ENCODE measurements around the gene USP25. TPM values are rescaled to one million over a fixed set of nuclear protein-coding genes. Genes with fewer than 3 reads are reported as not detected.

The USP25 gene
- total and polyA plus RNA-seq, 2 experiments from 2014 or later: 11.8 to 49.2 TPM

DNA sequence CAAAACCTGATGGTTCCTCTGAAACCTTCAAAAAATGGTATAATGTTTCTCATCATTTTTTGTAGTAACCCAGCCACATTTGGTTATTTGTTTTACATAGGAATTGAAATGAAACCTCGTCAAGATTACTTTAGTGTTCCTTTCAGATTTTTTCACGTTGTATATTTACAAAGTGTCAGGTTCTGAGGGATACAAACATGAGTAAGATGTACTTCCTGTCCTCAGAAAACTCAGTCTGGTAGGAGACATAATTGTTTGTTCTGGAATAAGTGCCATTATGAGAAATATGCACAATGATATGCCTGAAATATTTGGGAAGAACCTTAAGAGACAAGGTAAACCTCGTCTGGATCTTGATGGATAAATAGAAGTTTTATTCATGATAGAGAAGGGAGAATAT lies 145.5 kb downstream of the USP25 start:
- Histone ChIP-seq H3F3A (replicated peaks; ENCODE audit: low read depth) (no peaks in the 10 kb centered on the region), H3K79me2 (replicated peaks; ENCODE audit: insufficient read depth) (no peaks in the 10 kb centered on the region), H3K4me3 (no peak overlapping the region), H3K27ac (ENCODE audit: low read depth) (no peak overlapping the region), H3K36me3 (ENCODE audit: insufficient read depth) (peaks cover 10% of the 10 kb centered on the region; the same call in 1 of the 2 replicates), H3K4me1 (ENCODE audit: insufficient read depth) (no peaks in the 10 kb centered on the region), H2AFZ (no peak overlapping the region), H3K9me2 (ENCODE audit: insufficient read depth) (peaks cover 8% of the 10 kb centered on the region; the same call in 1 of the 2 replicates), H4K20me1 (replicated peaks; ENCODE audit: insufficient read depth) (no peaks in the 10 kb centered on the region; the same call in 1 of the 2 replicates), H3K4me2 (no peak overlapping the region), H3K27me3 (ENCODE audit: insufficient read depth) (no peaks in the 10 kb centered on the region)
- Mint-ChIP-seq H3K27me3 (ENCODE audit: insufficient read depth, low read depth, poor library complexity) (no peaks in the 10 kb centered on the region), H3K27ac (no peak overlapping the region), H3K4me1 (no peaks in the 10 kb centered on the region), H3K9me3 (peaks cover 1% of the 10 kb centered on the region; the same call in 2 of the 3 replicates), H3K36me3 (ENCODE audit: low read depth) (peaks cover 48% of the 10 kb centered on the region), H3K4me3 (no peak overlapping the region)
- TF ChIP-seq STAT1 (IDR thresholded peaks at IDR 0.05; ENCODE audit: unreplicated experiment) (no peak), ZNF331 (CRISPR knock-in tag; IDR thresholded peaks at IDR 0.05; ENCODE audit: low read depth) (no peak), ZNF114 (CRISPR knock-in tag; IDR thresholded peaks at IDR 0.05) (no peak), EZH2phosphoT487 (IDR thresholded peaks at IDR 0.05; ENCODE audit: unreplicated experiment) (no peak), CREB1 (CRISPR knock-in tag; IDR thresholded peaks at IDR 0.05; ENCODE audit: low read depth) (no peak), EZH2 (IDR thresholded peaks at IDR 0.05; ENCODE audit: low read depth, unreplicated experiment) (no peak), POLR2AphosphoS5 (IDR thresholded peaks at IDR 0.05; ENCODE audit: low read depth) (no peak), JUNB (IDR thresholded peaks at IDR 0.05; ENCODE audit: unreplicated experiment) (no peak)
- TF ChIP-seq, protein P1, sequence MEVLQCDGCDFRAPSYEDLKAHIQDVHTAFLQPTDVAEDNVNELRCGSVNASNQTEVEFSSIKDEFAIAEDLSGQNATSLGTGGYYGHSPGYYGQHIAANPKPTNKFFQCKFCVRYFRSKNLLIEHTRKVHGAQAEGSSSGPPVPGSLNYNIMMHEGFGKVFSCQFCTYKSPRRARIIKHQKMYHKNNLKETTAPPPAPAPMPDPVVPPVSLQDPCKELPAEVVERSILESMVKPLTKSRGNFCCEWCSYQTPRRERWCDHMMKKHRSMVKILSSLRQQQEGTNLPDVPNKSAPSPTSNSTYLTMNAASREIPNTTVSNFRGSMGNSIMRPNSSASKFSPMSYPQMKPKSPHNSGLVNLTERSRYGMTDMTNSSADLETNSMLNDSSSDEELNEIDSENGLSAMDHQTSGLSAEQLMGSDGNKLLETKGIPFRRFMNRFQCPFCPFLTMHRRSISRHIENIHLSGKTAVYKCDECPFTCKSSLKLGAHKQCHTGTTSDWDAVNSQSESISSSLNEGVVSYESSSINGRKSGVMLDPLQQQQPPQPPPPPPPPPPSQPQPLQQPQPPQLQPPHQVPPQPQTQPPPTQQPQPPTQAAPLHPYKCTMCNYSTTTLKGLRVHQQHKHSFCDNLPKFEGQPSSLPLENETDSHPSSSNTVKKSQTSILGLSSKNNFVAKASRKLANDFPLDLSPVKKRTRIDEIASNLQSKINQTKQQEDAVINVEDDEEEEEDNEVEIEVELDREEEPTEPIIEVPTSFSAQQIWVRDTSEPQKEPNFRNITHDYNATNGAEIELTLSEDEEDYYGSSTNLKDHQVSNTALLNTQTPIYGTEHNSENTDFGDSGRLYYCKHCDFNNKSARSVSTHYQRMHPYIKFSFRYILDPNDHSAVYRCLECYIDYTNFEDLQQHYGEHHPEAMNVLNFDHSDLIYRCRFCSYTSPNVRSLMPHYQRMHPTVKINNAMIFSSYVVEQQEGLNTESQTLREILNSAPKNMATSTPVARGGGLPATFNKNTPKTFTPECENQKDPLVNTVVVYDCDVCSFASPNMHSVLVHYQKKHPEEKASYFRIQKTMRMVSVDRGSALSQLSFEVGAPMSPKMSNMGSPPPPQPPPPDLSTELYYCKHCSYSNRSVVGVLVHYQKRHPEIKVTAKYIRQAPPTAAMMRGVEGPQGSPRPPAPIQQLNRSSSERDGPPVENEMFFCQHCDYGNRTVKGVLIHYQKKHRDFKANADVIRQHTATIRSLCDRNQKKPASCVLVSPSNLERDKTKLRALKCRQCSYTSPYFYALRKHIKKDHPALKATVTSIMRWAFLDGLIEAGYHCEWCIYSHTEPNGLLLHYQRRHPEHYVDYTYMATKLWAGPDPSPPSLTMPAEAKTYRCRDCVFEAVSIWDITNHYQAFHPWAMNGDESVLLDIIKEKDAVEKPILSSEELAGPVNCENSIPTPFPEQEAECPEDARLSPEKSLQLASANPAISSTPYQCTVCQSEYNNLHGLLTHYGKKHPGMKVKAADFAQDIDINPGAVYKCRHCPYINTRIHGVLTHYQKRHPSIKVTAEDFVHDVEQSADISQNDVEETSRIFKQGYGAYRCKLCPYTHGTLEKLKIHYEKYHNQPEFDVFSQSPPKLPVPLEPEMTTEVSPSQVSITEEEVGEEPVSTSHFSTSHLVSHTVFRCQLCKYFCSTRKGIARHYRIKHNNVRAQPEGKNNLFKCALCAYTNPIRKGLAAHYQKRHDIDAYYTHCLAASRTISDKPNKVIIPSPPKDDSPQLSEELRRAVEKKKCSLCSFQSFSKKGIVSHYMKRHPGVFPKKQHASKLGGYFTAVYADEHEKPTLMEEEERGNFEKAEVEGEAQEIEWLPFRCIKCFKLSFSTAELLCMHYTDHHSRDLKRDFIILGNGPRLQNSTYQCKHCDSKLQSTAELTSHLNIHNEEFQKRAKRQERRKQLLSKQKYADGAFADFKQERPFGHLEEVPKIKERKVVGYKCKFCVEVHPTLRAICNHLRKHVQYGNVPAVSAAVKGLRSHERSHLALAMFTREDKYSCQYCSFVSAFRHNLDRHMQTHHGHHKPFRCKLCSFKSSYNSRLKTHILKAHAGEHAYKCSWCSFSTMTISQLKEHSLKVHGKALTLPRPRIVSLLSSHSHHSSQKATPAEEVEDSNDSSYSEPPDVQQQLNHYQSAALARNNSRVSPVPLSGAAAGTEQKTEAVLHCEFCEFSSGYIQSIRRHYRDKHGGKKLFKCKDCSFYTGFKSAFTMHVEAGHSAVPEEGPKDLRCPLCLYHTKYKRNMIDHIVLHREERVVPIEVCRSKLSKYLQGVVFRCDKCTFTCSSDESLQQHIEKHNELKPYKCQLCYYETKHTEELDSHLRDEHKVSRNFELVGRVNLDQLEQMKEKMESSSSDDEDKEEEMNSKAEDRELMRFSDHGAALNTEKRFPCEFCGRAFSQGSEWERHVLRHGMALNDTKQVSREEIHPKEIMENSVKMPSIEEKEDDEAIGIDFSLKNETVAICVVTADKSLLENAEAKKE (CRISPR knock-in tag; IDR thresholded peaks at IDR 0.05): no peak
- TF ChIP-seq, protein P2, sequence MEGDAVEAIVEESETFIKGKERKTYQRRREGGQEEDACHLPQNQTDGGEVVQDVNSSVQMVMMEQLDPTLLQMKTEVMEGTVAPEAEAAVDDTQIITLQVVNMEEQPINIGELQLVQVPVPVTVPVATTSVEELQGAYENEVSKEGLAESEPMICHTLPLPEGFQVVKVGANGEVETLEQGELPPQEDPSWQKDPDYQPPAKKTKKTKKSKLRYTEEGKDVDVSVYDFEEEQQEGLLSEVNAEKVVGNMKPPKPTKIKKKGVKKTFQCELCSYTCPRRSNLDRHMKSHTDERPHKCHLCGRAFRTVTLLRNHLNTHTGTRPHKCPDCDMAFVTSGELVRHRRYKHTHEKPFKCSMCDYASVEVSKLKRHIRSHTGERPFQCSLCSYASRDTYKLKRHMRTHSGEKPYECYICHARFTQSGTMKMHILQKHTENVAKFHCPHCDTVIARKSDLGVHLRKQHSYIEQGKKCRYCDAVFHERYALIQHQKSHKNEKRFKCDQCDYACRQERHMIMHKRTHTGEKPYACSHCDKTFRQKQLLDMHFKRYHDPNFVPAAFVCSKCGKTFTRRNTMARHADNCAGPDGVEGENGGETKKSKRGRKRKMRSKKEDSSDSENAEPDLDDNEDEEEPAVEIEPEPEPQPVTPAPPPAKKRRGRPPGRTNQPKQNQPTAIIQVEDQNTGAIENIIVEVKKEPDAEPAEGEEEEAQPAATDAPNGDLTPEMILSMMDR (conservative IDR thresholded peaks at IDR 0.05; ENCODE audit: low read depth in 2 of 2): no peak
- TF ChIP-seq, protein P3, sequence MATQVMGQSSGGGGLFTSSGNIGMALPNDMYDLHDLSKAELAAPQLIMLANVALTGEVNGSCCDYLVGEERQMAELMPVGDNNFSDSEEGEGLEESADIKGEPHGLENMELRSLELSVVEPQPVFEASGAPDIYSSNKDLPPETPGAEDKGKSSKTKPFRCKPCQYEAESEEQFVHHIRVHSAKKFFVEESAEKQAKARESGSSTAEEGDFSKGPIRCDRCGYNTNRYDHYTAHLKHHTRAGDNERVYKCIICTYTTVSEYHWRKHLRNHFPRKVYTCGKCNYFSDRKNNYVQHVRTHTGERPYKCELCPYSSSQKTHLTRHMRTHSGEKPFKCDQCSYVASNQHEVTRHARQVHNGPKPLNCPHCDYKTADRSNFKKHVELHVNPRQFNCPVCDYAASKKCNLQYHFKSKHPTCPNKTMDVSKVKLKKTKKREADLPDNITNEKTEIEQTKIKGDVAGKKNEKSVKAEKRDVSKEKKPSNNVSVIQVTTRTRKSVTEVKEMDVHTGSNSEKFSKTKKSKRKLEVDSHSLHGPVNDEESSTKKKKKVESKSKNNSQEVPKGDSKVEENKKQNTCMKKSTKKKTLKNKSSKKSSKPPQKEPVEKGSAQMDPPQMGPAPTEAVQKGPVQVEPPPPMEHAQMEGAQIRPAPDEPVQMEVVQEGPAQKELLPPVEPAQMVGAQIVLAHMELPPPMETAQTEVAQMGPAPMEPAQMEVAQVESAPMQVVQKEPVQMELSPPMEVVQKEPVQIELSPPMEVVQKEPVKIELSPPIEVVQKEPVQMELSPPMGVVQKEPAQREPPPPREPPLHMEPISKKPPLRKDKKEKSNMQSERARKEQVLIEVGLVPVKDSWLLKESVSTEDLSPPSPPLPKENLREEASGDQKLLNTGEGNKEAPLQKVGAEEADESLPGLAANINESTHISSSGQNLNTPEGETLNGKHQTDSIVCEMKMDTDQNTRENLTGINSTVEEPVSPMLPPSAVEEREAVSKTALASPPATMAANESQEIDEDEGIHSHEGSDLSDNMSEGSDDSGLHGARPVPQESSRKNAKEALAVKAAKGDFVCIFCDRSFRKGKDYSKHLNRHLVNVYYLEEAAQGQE (IDR thresholded peaks at IDR 0.05; ENCODE audit: unreplicated experiment): no peak
- no peak for DNase-seq (ENCODE audit: low spot score)
- no peak for ATAC-seq

All from GM23338 (cell line).